Tibial nerve (tissue), 4 donors: ENCODE measurements around the gene SRPK2. TPM values are rescaled to one million over a fixed set of nuclear protein-coding genes. Genes with fewer than 3 reads are reported as not detected.

ENCODE experiments used
- DNase-seq, 2 donors: peaks; one replicate each; pipeline ENCODE4 v3.0.0-alpha.2; 2019; ENCODE audit warnings: low spot score in 2 of 2
- H3K27ac ChIP-seq, 4 donors: fragments of 200-600 bp; sonication (generic) in 3 of 4; one replicate each; pipeline ENCODE4 v1.5.1; 2017 to 2019; ENCODE audit warnings: mild to moderate bottlenecking in 1 of 4
- H3K27me3 ChIP-seq, 2 donors: fragments of 200-600 bp; sonication (generic) in 1 of 2; one replicate each; pipeline versions ENCODE4 v1.5.1 to v1.6.0; 2017 to 2019
- H3K36me3 ChIP-seq, 3 donors: fragments of 200-600 bp; sonication (generic); one replicate each; pipeline ENCODE4 v1.5.1; 2018 to 2019
- H3K4me1 ChIP-seq, 4 donors: fragments of 200-600 bp; sonication (generic) in 3 of 4; one replicate each; pipeline ENCODE4 v1.5.1; 2017 to 2019
- H3K4me3 ChIP-seq, 4 donors: fragments of 200-600 bp; sonication (generic) in 3 of 4; one replicate each; pipeline ENCODE4 v1.5.1; 2017 to 2019; ENCODE audit warnings: mild to moderate bottlenecking in 1 of 4, moderate library complexity in 1 of 4
- H3K9me3 ChIP-seq, 4 donors: fragments of 200-600 bp; sonication (generic) in 3 of 4; one replicate each; pipeline ENCODE4 v1.5.1; 2017 to 2019
- CTCF ChIP-seq, 5 experiments: fragments of 200-600 bp in 3 of 5; fragments of 450-650 bp in 2 of 5; sonication (generic) in 3 of 5; IDR thresholded peaks; one replicate each; pipeline ENCODE4 v1.5.1; 2016 to 2019; ENCODE audit warnings: antibody characterized with exemption in 5 of 5, mild to moderate bottlenecking in 3 of 5, moderate library complexity in 2 of 5
- EP300 ChIP-seq, 2 donors: sonication (generic); formaldehyde crosslinking; IDR thresholded peaks; one replicate each; pipeline ENCODE4 v1.6.1; 2017; ENCODE audit warnings: antibody characterized with exemption in 2 of 2, mild to moderate bottlenecking in 1 of 2
- POLR2A ChIP-seq, 2 donors: fragments of 450-650 bp; IDR thresholded peaks; one replicate each; pipeline ENCODE4 v1.6.1; 2017; ENCODE audit warnings: antibody characterized with exemption in 2 of 2, mild to moderate bottlenecking in 2 of 2, moderate library complexity in 2 of 2
- WGBS, 2 donors: methylation state at CpG; one replicate each; pipeline ENCODE4 v1.1.5; 2018; 5-methylcytosine and 5-hydroxymethylcytosine counted together
- total RNA-seq, 4 donors: library from RNA; depleted of rRNA; stranded (reverse); fragments of >200 nt; gene quantifications; one replicate each; pipeline ENCODE4 v1.1.0, GENCODE V29; 2016

The SRPK2 gene
- total RNA-seq, 4 donors from 2014 or later: 54.1 to 94.4 (median 61.9) TPM

GRCh38 chr7:105402221-105403095 is 13.7 kb upstream of the SRPK2 start:
- H3K36me3 ChIP-seq: no peaks in the 10 kb centered on the region
- H3K9me3 ChIP-seq: no peaks in the 10 kb centered on the region
- no peaks in the 10 kb centered on the region for H3K27me3 ChIP-seq
- WGBS, 2 donors: 95% methylated on average over 18 of the region's 18 CpGs
- no peak for DNase-seq
- no peak overlapping the region for H3K27ac ChIP-seq
- H3K4me3 ChIP-seq: no peak overlapping the region
- TF ChIP-seq EP300 (IDR thresholded peaks at IDR 0.05) (no peak), CTCF (IDR thresholded peaks at IDR 0.05) (no peak), POLR2A (IDR thresholded peaks at IDR 0.05) (no peak)
- peaks cover 0 to 8% (median 0%) of the 10 kb centered on the region in 4 donors for H3K4me1 ChIP-seq

- H3K27ac ChIP-seq: no peak overlapping the region
- no peaks in the 10 kb centered on the region for H3K36me3 ChIP-seq
- H3K4me3 ChIP-seq: no peak overlapping the region
- WGBS, 2 donors: 75 to 82% methylated on average over 3 of the region's 3 CpGs
- peaks cover 0 to 8% (median 0%) of the 10 kb centered on the region in 4 donors for H3K4me1 ChIP-seq
- no peak for TF ChIP-seq EP300 (IDR thresholded peaks at IDR 0.05)
- peak in 3 of 5 experiments; percentile 10 to 16 (median 14) for TF ChIP-seq CTCF (IDR thresholded peaks at IDR 0.05)
- H3K27me3 ChIP-seq: no peaks in the 10 kb centered on the region
- no peaks in the 10 kb centered on the region for H3K9me3 ChIP-seq
- DNase-seq: no peak
These were observed 10.5 kb upstream of the SRPK2 start for GRCh38 chr7:105399043-105399725.

- Histone ChIP-seq H3K27me3 (no peaks in the 10 kb centered on the region), H3K4me3 (no peak overlapping the region), H3K9me3 (no peaks in the 10 kb centered on the region), H3K27ac (no peak overlapping the region), H3K36me3 (no peaks in the 10 kb centered on the region), H3K4me1 (peaks cover 0 to 2% (median 0%) of the 10 kb centered on the region in 4 donors)
- DNase-seq: no peak
- TF ChIP-seq POLR2A (IDR thresholded peaks at IDR 0.05) (no peak), EP300 (IDR thresholded peaks at IDR 0.05) (no peak), CTCF (IDR thresholded peaks at IDR 0.05) (no peak)
- WGBS, 2 donors: 95 to 96% methylated on average over 3 of the region's 3 CpGs
These were observed 7.8 kb upstream of the SRPK2 start for GRCh38 chr7:105396566-105396965.

GRCh38 chr7:105391429-105391828 is 2.7 kb upstream of the SRPK2 start:
- H3K27me3 ChIP-seq: no peaks in the 10 kb centered on the region
- WGBS, 2 donors: 92 to 97% methylated on average over 5 of the region's 5 CpGs
- TF ChIP-seq EP300 (IDR thresholded peaks at IDR 0.05) (no peak), CTCF (IDR thresholded peaks at IDR 0.05) (no peak), POLR2A (IDR thresholded peaks at IDR 0.05) (no peak)
- no peak overlapping the region for H3K27ac ChIP-seq
- no peak for DNase-seq
- no peak overlapping the region for H3K4me3 ChIP-seq
- H3K36me3 ChIP-seq: no peaks in the 10 kb centered on the region
- H3K4me1 ChIP-seq: peaks cover 0 to 15% (median 0%) of the 10 kb centered on the region in 4 donors
- H3K9me3 ChIP-seq: no peaks in the 10 kb centered on the region

GRCh38 chr7:105389889-105390288 is 1.2 kb upstream of the SRPK2 start:
- no peaks in the 10 kb centered on the region for H3K36me3 ChIP-seq
- no peak overlapping the region for H3K4me3 ChIP-seq
- no peaks in the 10 kb centered on the region for H3K9me3 ChIP-seq
- DNase-seq: no peak
- no peaks in the 10 kb centered on the region for H3K27me3 ChIP-seq
- WGBS, 2 donors: 76 to 77% methylated on average over 1 of the region's 1 CpG
- no peak overlapping the region for H3K27ac ChIP-seq
- TF ChIP-seq EP300 (IDR thresholded peaks at IDR 0.05) (no peak), CTCF (IDR thresholded peaks at IDR 0.05) (no peak), POLR2A (IDR thresholded peaks at IDR 0.05) (no peak)
- H3K4me1 ChIP-seq: peaks cover 0 to 17% (median 0%) of the 10 kb centered on the region in 4 donors
